RWPE1 (cell line): ENCODE results near the gene PRPF8.

ENCODE experiments used
- CTCF ChIA-PET: fragments of 350-600 bp; sonication (Branson Sonifier 250); formaldehyde crosslinking; extraction: SDS; loops from one replicate; lab custom pipeline; 2021; lab: Yijun Ruan, JAX
- POLR2A ChIA-PET: fragments of 400-600 bp; formaldehyde crosslinking; extraction: SDS; loops from one replicate; lab custom pipeline; 2020; ENCODE audit warnings: antibody characterized with exemption; ENCODE audit not compliant: low non-redundant PET; lab: Yijun Ruan, JAX
- DNase-seq: peaks from one replicate; pipeline ENCODE4 v3.0.0; 2012; ENCODE audit warnings: low spot score
- H3K27ac ChIP-seq: fragments of 450-650 bp; 2 replicates; pipeline ENCODE4 v1.5.1; 2017
- CTCF ChIP-seq: fragments of 450-650 bp; conservative IDR thresholded peaks from 2 replicates; pipeline ENCODE4 v1.5.1; 2017; ENCODE audit warnings: low read depth, mild to moderate bottlenecking

PRPF8 gene

GRCh38 chr17:1606352-1606985, 78.2 kb downstream of the PRPF8 start:
- no peak for DNase-seq
- ChIA-PET POLR2A (no interaction called here), CTCF (interaction anchor here (1.3 kb wide), 1 partner anchor 24 kb away, joined by 4 read pairs; no protein-coding TSS in a partner anchor)
- H3K27ac ChIP-seq, result no peak overlapping the region; the same call in 1 of the 2 replicates
- TF ChIP-seq CTCF, result no peak

- no peak overlapping the region for H3K27ac ChIP-seq
- POLR2A ChIA-PET, result no interaction called here
- TF ChIP-seq CTCF, result no peak
- CTCF ChIA-PET, result interaction anchor here (1.3 kb wide), 1 partner anchor 24 kb away, joined by 4 read pairs; no protein-coding TSS in a partner anchor
- no peak for DNase-seq
These were observed 78.9 kb downstream of the PRPF8 start for GRCh38 chr17:1605681-1606351.

- no peak overlapping the region for H3K27ac ChIP-seq
- ChIA-PET POLR2A (no interaction called here), CTCF (interaction anchor here (1.3 kb wide), 1 partner anchor 25 kb away, joined by 4 read pairs; no protein-coding TSS in a partner anchor)
- DNase-seq, result no peak
- TF ChIP-seq CTCF, result no peak
These were observed 79.7 kb downstream of the PRPF8 start for GRCh38 chr17:1604831-1605528.

- ChIA-PET CTCF (no interaction called here), POLR2A (no interaction called here)
- no peak for TF ChIP-seq CTCF
- H3K27ac ChIP-seq, result no peak overlapping the region
- no peak for DNase-seq
These were observed 83.1 kb downstream of the PRPF8 start for GRCh38 chr17:1601571-1601970.
